Fibroblast of lung (primary cell): ENCODE measurements around the gene CCDC148. TPM values are rescaled to one million over a fixed set of nuclear protein-coding genes. Genes with fewer than 3 reads are reported as not detected.

ENCODE experiments used
- DNase-seq, 2 donors: peaks; one replicate each; pipeline versions ENCODE4 v3.0.0 to v3.0.0-alpha.2; 2010; ENCODE audit warnings: low read depth in 2 of 2
- H2AFZ ChIP-seq: 2 replicates; pipeline ENCODE4 v1.5.1; 2012; ENCODE audit warnings: low read length, control low read depth, inconsistent platforms
- H3K27ac ChIP-seq: 2 replicates; pipeline ENCODE4 v1.5.1; 2011; ENCODE audit warnings: low read length, control low read depth; ENCODE audit not compliant: insufficient read depth
- H3K27me3 ChIP-seq: 2 replicates; pipeline ENCODE4 v1.5.1; 2011; ENCODE audit warnings: mild to moderate bottlenecking, low read length; ENCODE audit not compliant: control insufficient read depth, insufficient read depth
- H3K36me3 ChIP-seq: 2 replicates; pipeline ENCODE4 v1.5.1; 2011; ENCODE audit warnings: low read length; ENCODE audit not compliant: control insufficient read depth, insufficient read depth
- H3K4me1 ChIP-seq: 2 replicates; pipeline ENCODE4 v1.5.1; 2011; ENCODE audit warnings: low read length; ENCODE audit not compliant: control insufficient read depth, insufficient read depth; ENCODE audit errors: extremely low read depth
- H3K4me2 ChIP-seq: 2 replicates; pipeline ENCODE4 v1.5.1; 2011; ENCODE audit warnings: low read length, control low read depth; ENCODE audit not compliant: insufficient read depth; ENCODE audit errors: extremely low read depth
- H3K4me3 ChIP-seq, 4 experiments: fragments of 200-600 bp in 1 of 4; sonication (generic) in 1 of 4; replicated peaks in 1 of 4; 2 replicates each; pipeline ENCODE4 v1.5.1; 2011 to 2016; ENCODE audit warnings: low read length in 4 of 4, low read depth in 3 of 4, mild to moderate bottlenecking in 3 of 4, control low read depth in 2 of 4, inconsistent platforms in 1 of 4, mixed read lengths in 1 of 4; ENCODE audit not compliant: insufficient read depth in 1 of 4; ENCODE audit errors: control extremely low read depth in 1 of 4
- H3K79me2 ChIP-seq: 2 replicates; pipeline ENCODE4 v1.5.1; 2012; ENCODE audit warnings: mild to moderate bottlenecking, low read length, inconsistent platforms; ENCODE audit not compliant: control insufficient read depth, insufficient read depth
- H3K9ac ChIP-seq: 2 replicates; pipeline ENCODE4 v1.5.1; 2011; ENCODE audit warnings: mild to moderate bottlenecking, low read length, control low read depth; ENCODE audit not compliant: insufficient read depth
- H3K9me3 ChIP-seq: 2 replicates; pipeline ENCODE4 v1.5.1; 2012; ENCODE audit warnings: low read depth, low read length; ENCODE audit not compliant: control insufficient read depth, insufficient read depth
- H4K20me1 ChIP-seq: 2 replicates; pipeline ENCODE4 v1.5.1; 2011; ENCODE audit warnings: low read length; ENCODE audit not compliant: control insufficient read depth, insufficient read depth; ENCODE audit errors: extremely low read depth
- EZH2 ChIP-seq: IDR thresholded peaks from 2 replicates; pipeline ENCODE4 v1.5.1; 2012; ENCODE audit warnings: low read length, control low read depth, mild to moderate bottlenecking; ENCODE audit errors: missing control alignments
- polyA plus RNA-seq, 2 donors: library from polyadenylated mRNA; depleted of rRNA in 1 of 2; stranded (reverse) in 1 of 2; unstranded in 1 of 2; fragments of >200 nt; gene quantifications; 2 replicates each; pipeline ENCODE4 v1.2.1, GENCODE V29; 2011 to 2012; ENCODE audit warnings: missing spikeins in 1 of 2
- total RNA-seq: library from RNA; depleted of rRNA; stranded (reverse); fragments of >200 nt; gene quantifications from 2 replicates; pipeline ENCODE4 v1.2.1, GENCODE V29; 2014
- TF ChIP-seq, protein P1 (sequence below), 2 donors: IDR thresholded peaks in 1 of 2; conservative IDR thresholded peaks in 1 of 2; 1 replicate in 1 of 2; 2 replicates in 1 of 2; pipeline ENCODE4 v1.5.1; 2011 to 2012; ENCODE audit warnings: low read length in 2 of 2, control low read depth in 1 of 2, inconsistent platforms in 1 of 2, low read depth in 1 of 2, mild to moderate bottlenecking in 1 of 2

The CCDC148 gene
- total and polyA plus RNA-seq, 2 donors (not counting 1 experiment from before 2014, with no cell fraction given) = 1.2 TPM

DNA sequence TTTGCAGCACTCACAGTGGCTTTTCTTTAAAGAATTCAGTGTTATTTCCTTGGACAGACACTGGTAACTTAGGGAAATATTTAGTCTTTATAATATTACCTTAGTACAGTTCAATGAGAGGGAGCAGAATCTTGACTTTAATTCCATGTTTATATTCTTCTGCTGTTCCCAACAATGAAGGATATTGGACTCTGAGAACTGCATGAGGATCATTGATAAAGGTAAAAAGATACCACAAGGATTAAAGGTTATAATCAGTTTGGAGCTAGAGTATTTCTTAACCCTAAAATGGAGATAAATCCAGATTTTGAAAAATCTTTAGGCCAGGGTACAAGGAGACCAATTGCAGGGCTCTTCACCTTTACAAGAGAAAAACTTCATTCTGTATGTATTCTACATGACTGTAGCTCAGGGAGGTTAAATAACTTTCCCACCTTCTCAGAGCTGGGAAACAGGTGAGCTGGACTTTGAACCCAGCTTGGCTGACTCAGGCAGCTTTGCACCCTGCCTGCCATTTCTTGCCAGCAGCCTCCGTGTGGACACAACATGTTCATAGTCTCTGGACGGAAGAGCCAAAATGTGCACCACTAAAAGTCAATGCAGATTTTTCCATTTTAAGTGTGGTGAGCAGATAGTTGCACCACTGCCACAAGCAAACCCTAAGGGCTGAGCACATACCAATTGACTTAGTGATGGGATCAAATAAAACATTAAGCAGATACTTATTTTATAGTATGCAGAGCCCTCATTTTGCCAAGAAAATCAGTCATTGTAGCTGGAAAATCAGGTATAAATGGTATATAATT lies 328.2 kb downstream of the CCDC148 start:
- Histone ChIP-seq H3K79me2 (no peaks in the 10 kb centered on the region), H3K4me3 (no peak overlapping the region), H4K20me1 (no peaks in the 10 kb centered on the region), H3K27ac (no peak overlapping the region), H3K36me3 (no peaks in the 10 kb centered on the region), H3K9ac (no peak overlapping the region), H2AFZ (no peak overlapping the region), H3K9me3 (no peaks in the 10 kb centered on the region), H3K4me2 (no peak overlapping the region), H3K27me3 (no peaks in the 10 kb centered on the region), H3K4me1 (no peaks in the 10 kb centered on the region)
- no peak for TF ChIP-seq EZH2
- TF ChIP-seq, protein P1, sequence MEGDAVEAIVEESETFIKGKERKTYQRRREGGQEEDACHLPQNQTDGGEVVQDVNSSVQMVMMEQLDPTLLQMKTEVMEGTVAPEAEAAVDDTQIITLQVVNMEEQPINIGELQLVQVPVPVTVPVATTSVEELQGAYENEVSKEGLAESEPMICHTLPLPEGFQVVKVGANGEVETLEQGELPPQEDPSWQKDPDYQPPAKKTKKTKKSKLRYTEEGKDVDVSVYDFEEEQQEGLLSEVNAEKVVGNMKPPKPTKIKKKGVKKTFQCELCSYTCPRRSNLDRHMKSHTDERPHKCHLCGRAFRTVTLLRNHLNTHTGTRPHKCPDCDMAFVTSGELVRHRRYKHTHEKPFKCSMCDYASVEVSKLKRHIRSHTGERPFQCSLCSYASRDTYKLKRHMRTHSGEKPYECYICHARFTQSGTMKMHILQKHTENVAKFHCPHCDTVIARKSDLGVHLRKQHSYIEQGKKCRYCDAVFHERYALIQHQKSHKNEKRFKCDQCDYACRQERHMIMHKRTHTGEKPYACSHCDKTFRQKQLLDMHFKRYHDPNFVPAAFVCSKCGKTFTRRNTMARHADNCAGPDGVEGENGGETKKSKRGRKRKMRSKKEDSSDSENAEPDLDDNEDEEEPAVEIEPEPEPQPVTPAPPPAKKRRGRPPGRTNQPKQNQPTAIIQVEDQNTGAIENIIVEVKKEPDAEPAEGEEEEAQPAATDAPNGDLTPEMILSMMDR (conservative IDR thresholded peaks at IDR 0.05 in 1 of 2, IDR thresholded peaks at IDR 0.05 in 1 of 2; ENCODE audit: low read depth in 1 of 2, low read length in 2 of 2) = no peak
- no peak for DNase-seq

DNA sequence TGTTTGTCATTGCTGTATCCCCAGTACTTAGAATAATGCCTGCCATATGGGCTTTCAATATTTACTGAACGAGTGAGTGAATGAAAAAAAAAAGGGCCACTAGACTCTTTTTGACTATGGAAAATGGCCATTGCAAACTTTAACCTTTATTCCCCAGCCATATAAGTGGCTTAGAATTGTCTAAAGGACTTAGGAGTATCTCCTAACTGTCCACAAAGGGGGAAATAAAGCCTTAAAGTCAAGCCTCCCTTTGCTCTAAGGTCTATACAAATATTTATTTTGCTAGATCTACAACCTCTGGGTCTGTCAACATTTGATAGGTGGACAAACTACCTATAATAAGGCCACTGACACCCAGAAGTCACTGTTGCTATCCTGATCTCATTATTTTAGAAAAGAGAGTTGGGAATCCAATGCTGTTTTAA lies 329.2 kb downstream of the CCDC148 start:
- H3K27ac ChIP-seq = no peak overlapping the region
- no peaks in the 10 kb centered on the region for H4K20me1 ChIP-seq
- peaks cover 2% of the 10 kb centered on the region for H3K27me3 ChIP-seq

DNA sequence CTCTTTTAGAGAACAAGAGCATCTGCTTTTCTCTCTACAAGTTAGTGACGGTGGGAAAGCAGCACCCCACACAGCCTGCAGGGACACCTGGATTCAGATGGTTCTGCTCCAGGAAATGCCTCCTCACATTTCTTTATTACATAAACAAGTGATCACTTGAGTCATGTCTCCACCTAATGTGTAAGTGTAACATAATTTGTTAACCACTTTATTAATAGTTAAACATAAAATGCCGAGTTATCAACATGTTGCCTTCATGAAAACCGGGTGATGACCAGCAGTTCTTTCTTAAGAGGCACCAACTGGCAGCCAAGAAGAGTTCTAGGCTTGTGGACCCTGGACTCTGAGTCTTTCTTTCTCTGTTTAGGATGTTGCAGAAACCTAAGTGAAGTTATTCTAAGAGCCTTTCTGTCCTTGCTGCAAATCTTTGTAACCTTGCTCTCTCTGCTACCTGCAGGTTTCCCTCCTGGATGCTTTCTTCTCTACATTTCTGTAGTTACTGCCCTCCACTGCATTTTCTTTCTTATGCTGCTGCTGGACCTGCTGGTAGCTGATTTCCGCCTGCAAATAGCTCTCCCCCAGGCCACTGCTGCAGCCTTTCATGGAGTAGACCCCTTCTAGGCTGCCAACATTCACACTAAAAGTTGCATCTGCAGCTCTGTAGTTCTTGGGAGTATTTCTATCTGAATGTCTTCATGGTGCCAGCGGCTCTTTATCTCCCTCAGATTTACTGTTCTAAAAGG lies 330.6 kb downstream of the CCDC148 start:
- no peaks in the 10 kb centered on the region for H3K4me1 ChIP-seq
- H3K79me2 ChIP-seq = no peaks in the 10 kb centered on the region
- no peaks in the 10 kb centered on the region for H3K9me3 ChIP-seq
- no peak overlapping the region for H3K27ac ChIP-seq
- H3K4me3 ChIP-seq = no peak overlapping the region
- TF ChIP-seq, protein P1 (conservative IDR thresholded peaks at IDR 0.05 in 1 of 2, IDR thresholded peaks at IDR 0.05 in 1 of 2; ENCODE audit: low read depth in 1 of 2, low read length in 2 of 2) = no peak
- TF ChIP-seq EZH2 = no peak
- H3K9ac ChIP-seq = no peak overlapping the region
- H2AFZ ChIP-seq = no peak overlapping the region
- H3K4me2 ChIP-seq = no peak overlapping the region
- H3K36me3 ChIP-seq = no peaks in the 10 kb centered on the region
- no peak for DNase-seq
- peaks cover 2% of the 10 kb centered on the region for H3K27me3 ChIP-seq
- H4K20me1 ChIP-seq = no peaks in the 10 kb centered on the region

More for the DNA sequence above, 329.2 kb downstream of the CCDC148 start:
- Histone ChIP-seq H3K36me3 (no peaks in the 10 kb centered on the region), H3K4me2 (no peak overlapping the region), H3K9me3 (no peaks in the 10 kb centered on the region), H3K9ac (no peak overlapping the region), H3K4me1 (no peaks in the 10 kb centered on the region), H3K4me3 (no peak overlapping the region), H3K79me2 (no peaks in the 10 kb centered on the region), H2AFZ (no peak overlapping the region)
- TF ChIP-seq, protein P1 (conservative IDR thresholded peaks at IDR 0.05 in 1 of 2, IDR thresholded peaks at IDR 0.05 in 1 of 2; ENCODE audit: low read depth in 1 of 2, low read length in 2 of 2) = no peak
- no peak for TF ChIP-seq EZH2
- no peak for DNase-seq
